Amygdala (tissue), 56 donors: ENCODE data around the gene EPHA5.

Experiments
- DNase-seq, 56 donors: peaks; one replicate each; lab custom pipeline; 2025; lab: John Stamatoyannopoulos, UW

The EPHA5 gene

DNA sequence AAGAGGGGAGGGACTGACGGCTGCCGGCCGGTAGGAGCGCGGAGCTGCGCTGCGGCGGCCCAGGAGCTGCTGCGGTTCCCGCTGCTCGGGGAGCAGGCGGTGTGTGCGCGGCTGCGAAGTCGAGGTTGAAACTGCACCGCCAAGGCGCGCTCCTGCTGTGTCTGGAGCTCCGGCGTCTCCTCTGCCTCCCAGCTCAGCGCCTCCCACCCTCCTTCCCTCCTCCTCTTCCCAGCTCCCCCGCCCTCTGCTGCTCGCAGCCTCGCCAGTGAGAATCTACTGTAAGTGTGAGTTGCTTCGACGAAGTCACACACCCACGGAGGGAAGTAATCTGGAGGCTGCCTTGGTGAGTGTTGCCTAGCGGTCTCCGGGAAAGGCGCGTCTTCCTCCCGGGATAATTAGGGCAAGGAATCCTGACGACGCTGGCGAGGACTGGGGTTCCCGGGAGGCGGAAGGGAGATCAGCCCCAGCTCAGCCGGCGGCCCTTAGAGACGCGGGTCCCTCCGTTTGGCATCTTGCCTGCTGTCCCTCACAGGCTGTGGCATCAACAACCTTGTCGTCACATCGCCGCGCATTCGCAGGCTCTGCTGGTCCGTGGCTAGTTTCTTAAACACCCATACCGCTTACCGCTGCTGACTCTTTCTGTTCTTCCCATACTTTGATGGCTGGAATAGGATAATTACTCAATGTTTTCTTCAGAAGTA, at the start of gene EPHA5:
EPHA5 (minus strand) TSS at position 159 of the 701 bp plus-strand sequence. CDS start 747 bp downstream, outside the sequence.
- DNase-seq: peak in 53 of 56 donors; percentile 12 to 87 (median 56)

GRCh38 chr4:65719635-65720034, 49.3 kb upstream of the EPHA5 start:
- DNase-seq: no peak

DNA sequence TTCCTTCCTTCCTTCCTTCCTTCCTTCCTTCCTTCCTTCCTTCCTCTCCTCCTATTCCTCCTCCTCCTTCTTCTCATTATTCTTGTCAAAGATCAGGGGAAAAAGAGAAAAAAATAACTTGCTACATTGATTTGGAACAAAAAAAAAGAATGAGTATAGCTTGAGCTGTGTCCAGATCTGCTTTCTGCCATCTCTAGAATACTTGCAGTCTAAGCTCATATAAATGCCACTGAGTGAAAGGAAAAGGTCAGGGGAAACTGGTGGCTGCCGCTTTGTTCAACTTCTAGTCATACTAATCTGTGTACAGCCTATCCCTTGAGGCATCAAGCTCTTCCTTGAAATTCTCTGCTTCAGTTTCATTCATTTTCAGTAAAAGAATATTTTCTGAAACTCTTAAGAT, 28.3 kb upstream of the EPHA5 start:
- DNase-seq: no peak

DNA sequence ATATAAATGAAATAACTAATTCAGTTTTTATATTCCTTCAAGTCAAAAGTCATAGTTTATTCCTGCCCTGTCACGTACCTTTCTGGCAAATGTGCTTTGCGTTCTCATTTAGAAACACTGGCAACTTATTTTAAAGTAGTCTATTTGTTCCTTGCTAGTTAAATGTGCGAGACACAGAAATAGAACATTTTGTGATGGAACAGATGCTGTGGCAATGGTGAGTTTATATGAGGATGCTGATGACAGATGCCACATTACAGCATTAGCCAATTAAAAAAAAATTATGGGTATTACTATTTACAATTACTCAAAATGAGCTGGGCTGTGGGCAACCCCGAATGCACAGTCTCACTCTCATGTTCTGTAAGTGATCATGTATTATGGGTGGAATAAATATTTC, 26.1 kb upstream of the EPHA5 start:
- DNase-seq: peak in 2 of 56 donors; percentile 0 to 3

DNA sequence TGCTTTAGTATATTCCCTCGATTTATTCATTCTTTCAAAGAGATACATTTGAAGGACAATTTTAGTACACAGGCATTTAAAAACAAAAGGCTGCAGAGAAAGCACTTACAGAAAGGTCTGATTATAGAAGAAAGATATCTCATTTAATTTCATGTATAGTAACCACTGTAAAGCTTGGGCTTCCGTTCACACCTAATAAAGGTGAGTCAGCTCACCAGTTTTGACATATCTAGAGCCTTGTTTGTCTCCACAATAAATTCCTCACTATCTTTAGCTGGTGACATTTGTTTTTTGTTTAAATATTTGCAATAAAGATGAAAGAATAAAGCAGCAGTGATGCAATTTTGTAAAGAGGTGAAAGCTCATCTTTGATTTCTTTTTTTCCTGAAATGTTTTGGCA, 1.1 kb upstream of the EPHA5 start:
- DNase-seq: no peak

- no peak for DNase-seq
These were observed 314 bp downstream of the EPHA5 start for GRCh38 chr4:65670020-65670330.

DNA sequence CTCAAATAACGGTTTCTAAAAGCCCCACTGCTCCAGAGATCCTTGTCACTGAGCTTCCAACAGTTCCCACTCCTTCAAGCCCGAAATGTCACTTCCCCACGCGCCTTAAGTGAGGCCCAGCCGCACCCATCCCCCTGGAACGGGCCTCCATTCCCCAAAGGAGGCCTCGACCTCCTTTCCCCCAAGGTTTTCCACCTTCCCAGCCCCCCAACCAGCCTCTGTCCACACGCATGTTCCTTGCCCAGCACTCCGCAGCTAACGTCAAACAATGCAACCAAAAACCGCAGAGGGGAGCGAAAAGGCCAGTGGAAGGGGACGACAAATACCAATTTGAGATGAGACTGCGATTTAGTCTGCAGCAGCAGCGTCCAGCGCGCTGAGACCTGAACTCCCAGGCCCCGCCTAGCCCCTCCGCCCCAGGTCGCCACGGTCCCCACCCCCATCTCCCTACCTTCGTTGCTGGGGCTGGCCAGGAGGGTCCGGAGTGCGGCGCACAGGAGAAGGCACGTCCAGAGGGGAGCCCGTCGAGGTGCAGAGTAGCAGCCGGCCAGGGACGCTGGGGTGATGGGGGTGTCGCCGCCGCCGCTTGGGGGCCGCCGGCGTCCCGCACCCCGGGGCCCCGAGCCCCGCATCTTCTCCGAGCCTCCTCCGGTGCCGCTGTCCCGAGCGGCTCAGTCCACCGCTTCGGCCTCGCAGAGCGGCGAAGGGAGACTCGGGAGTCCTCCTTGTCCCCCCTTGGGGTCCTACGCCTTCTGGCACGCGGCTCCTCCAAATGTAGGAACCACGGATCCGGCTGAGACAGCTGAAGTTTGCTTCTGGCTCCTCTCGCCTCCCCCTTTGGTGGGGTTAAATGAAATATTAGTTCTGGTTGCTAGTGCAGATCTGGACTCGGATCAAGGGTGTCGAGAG, 924 bp downstream of the EPHA5 start:
- peak in 9 of 56 donors; percentile 6 to 51 (median 35) for DNase-seq

GRCh38 chr4:65668201-65669089, 1.8 kb downstream of the EPHA5 start:
- peak in 29 of 56 donors; percentile 6 to 53 (median 25) for DNase-seq

DNA sequence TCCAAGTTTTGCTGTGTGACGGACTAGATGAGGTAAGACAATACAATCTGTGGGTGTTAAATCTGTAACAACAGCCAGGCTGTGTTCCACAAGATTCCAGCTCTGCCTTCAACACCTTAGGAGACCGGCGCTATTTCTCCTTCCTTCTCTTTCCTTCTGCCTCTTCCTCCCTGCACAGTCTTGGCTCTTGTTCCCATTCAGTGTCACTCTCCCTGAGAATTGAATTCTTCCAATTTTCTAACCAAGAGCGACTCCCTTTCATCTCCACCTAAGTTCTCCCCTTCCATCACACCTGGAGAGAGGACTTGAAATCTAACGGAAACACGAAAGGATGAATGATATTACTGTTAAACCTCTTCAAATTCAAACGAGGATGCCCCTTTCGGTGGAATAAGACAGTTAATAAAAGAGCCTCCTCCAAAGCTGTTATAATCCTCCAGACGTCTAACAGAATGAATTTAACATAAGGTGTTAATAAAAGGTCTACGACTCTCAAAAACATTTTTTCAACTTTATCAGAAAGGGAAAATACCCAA, 2.7 kb downstream of the EPHA5 start:
- peak in 1 of 56 donors; percentile 8 for DNase-seq

GRCh38 chr4:65665771-65666523, 4.3 kb downstream of the EPHA5 start:
- no peak for DNase-seq

DNA sequence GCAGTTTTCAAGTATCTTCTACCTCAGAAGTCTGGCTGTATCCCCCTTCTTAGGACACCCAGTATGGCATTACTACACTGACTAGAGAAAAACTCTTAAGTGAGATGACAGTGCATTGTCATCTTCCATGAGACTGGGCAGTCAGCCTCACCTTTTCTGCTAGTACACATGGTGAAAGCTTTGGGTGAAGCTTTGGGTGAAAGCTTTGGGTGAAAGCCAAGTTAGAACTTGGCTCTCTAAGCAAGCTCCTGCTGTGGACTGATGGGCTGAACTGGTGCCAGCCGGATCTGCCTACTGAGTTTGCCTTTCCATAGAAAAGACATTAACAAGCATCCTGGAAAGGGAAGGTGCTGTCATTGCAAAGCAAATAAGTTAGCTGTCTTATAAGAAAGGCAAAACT, 8.8 kb downstream of the EPHA5 start:
- peak in 1 of 56 donors; percentile 6 for DNase-seq

GRCh38 chr4:65658117-65658516, 12.2 kb downstream of the EPHA5 start:
- DNase-seq: no peak

GRCh38 chr4:65656008-65656407, 14.3 kb downstream of the EPHA5 start:
- no peak for DNase-seq

DNA sequence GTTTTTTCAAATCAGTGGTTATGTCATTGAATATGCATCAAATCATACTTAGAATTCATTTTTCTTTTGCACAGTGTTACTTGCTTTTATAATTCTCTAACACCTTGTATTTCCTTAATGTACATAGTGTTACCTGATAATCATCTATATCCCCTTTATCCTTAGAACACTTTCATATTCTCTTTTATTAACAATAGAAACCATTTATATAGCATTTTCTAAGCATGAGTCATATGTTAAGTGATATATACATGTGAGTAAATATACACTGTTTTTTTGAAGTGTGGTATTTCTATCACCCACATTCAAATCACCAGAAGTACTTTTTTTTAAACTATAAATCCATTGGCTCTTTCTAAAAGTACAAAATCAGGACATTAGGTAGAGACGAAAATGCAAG, 15.3 kb downstream of the EPHA5 start:
- no peak for DNase-seq

- DNase-seq: no peak
These were observed 16.4 kb downstream of the EPHA5 start for GRCh38 chr4:65653740-65654361.

DNA sequence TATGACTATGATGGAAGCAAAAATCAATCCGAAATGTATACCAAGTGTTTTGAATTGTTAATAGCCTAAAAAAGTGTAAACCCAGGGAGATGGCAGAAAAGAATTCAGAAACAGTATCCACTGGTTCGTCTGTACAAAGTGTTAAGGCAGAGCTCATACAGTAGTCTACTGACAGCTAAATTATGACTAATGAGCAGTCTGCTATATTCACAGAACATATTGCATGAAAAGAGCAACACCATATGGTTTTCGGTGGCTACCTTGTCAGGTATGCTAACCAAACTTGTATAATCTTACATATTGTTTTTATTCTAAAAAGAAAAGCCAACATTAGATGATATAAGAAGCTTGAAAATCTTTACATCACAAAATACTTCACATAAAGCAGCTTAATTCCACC, 18.5 kb downstream of the EPHA5 start:
- DNase-seq: no peak

DNA sequence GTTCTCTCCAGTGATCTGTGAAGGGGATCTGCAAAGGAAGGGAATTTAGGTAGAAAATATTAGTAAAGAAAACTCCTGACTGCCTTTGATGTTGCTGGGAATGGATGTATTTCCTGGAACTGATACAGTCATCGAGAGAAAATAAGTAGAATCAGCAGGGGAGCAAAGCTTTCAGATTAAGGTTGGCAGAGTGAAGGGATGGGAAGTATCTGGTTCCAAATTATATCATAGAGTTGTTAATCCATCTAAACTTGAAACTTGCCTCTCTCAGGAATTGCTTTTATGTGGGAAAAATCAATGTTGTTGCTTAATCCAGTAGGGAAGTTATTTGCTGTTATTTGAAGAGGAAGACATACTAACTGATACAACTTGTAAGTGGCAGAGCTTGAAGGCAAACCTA, 19.3 kb downstream of the EPHA5 start:
- DNase-seq: no peak

- no peak for DNase-seq
These were observed 24.2 kb downstream of the EPHA5 start for GRCh38 chr4:65646136-65646535.

DNA sequence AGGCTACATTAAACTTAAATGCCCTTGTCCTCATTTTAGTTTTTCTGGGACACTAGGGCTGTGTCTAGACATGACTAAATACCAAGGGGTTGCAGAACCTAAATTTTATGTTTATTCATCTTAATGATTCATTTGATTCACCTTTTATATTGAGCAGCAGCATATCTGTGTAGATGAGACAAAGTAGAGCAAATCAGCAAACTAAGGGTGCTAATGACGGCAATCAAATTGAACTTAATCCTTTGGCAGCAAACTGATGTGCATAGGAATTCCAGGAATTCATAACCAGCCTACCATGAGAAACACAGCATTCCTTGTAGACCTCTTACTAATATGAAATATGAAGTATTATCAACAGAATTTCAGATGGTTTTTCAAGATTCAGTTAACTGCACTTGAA, 25.1 kb downstream of the EPHA5 start:
- DNase-seq: no peak
